GM12864 (cell line): ENCODE measurements around the gene SGF29.
"Not testable (repeated sequence)": the region's sequence is repeated elsewhere in the genome, so short reads cannot be mapped to it uniquely, and the experiment has no call there.

Source experiments
- DNase-seq: peaks from one replicate; pipeline ENCODE4 v3.0.0-alpha.2; 2011; ENCODE audit warnings: low read depth
- H3K4me3 ChIP-seq: 2 replicates; pipeline ENCODE4 v1.5.1; 2011; ENCODE audit warnings: mild to moderate bottlenecking, low read depth, low read length, control low read depth
- CTCF ChIP-seq: IDR thresholded peaks from 2 replicates; pipeline ENCODE4 v1.5.1; 2011; ENCODE audit warnings: low read depth, mild to moderate bottlenecking, moderate library complexity, low read length, control low read depth, inconsistent platforms; ENCODE audit errors: missing control alignments

Gene SGF29

GRCh38 chr16:28514246-28514645 lies 39.5 kb upstream of the SGF29 start:
- no peak for TF ChIP-seq CTCF
- no peak for DNase-seq
- no peak overlapping the region for H3K4me3 ChIP-seq

GRCh38 chr16:28520672-28521071 lies 33.0 kb upstream of the SGF29 start:
- no peak for TF ChIP-seq CTCF
- H3K4me3 ChIP-seq, result no peak overlapping the region
- no peak for DNase-seq

- DNase-seq, result no peak
- TF ChIP-seq CTCF, result no peak
- no peak overlapping the region for H3K4me3 ChIP-seq
Observed at GRCh38 chr16:28521436-28521835, 32.3 kb upstream of the SGF29 start.

DNA sequence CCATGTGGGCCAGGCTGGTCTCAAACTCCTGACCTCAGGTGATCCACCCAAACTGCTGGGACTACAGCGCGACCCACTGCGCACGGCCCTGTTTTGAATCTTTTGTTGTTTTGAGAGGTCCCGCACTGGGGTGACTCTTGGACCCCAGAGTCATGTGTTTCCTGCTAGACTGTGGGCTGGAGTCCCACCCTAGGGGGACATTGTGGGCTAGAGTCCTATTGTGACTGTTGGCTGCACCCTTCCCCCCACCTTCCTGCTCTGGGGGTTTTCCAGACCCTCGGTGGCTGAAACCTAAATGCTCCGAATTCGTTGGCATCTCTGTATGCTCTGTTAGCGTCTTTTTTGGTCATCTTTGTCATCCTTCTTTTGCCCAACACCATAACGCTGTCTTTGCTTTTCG lies 30.9 kb upstream of the SGF29 start:
- no peak for TF ChIP-seq CTCF
- H3K4me3 ChIP-seq, result no peak overlapping the region
- DNase-seq, result no peak

GRCh38 chr16:28524681-28525171 lies 29.0 kb upstream of the SGF29 start:
- no peak for DNase-seq
- TF ChIP-seq CTCF, result peak; percentile 22
- no peak overlapping the region for H3K4me3 ChIP-seq

DNA sequence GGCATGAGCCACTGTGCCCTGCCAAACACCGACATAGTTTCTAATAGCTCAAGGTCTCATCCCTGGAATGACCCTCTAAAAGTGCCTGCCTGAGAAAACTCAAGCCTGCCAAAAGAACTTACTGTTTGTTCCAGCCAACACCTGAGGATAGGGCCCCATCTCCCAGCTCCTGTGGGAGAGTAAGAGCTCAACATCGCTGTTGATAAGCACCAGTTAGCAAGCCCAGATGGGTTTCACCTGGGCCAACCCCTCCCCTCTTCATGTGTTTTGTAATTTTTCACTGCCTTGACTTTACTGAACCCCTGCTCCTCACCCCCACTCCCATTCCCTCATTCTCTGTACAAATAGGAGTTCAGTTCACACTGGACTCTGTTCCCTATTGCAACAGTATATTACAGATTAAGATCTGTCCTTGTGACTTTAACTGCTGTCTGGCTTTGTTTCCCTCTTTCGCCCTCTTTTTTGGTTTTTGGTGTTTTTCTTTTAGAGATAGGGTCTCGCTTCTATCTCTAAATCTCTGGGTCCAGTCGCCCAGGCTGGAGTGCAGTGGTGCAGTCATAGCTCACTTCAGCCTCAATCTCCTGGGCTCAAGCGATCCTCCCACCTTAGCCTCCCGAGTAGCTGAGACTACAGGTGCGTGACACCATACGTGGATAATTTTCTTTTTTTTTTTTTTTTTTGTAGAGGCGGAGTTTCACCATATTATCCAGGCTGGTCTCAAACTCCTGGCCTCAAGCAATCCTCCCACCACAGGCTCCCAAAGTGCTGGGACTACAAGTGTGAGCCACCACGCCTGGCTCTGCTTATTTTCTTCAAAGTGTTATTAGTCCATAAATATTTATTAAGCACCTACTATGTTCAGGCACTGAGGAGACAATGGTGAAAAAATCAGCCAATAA lies 27.3 kb upstream of the SGF29 start:
- no peak for TF ChIP-seq CTCF
- DNase-seq, result no peak
- no peak overlapping the region for H3K4me3 ChIP-seq

DNA sequence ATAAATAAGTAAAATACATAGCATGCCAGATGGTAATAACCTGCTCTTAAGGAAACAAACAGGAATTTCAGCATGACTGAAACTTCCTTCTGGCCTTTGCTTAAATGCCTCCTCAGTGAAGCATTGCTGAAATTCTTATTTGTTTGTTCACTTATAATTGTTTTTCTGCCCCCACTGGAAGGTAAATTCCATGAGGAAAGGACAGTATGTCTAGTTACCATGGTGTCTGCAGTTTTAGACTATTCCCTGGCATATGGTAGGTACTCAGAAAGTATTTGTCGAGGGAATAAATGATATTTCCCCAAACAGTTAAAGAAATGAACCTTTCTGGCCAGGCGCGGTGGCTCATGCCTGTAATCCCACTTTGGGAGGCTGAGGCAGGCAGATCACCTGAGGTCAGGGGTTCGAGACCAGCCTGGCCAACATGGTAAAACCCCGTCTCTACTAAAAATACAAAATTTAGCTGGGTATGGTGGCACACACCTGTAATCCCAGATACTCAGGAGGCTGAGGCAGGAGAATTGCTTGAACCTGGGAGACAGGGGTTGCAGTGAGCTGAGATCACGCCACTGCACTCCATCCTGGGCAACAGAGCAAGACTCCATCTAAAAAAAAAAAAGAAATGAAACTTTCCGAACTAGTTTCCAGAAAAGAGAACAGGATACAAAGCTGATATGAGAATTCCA lies 26.5 kb upstream of the SGF29 start:
- not testable (repeated sequence) for DNase-seq, H3K4me3 ChIP-seq
